Measurements from ENCODE around the gene TSPEAR.
"Not testable (repeated sequence)": the region's sequence is repeated elsewhere in the genome, so short reads cannot be mapped to it uniquely, and the experiment has no call there.

TSPEAR gene

DNA sequence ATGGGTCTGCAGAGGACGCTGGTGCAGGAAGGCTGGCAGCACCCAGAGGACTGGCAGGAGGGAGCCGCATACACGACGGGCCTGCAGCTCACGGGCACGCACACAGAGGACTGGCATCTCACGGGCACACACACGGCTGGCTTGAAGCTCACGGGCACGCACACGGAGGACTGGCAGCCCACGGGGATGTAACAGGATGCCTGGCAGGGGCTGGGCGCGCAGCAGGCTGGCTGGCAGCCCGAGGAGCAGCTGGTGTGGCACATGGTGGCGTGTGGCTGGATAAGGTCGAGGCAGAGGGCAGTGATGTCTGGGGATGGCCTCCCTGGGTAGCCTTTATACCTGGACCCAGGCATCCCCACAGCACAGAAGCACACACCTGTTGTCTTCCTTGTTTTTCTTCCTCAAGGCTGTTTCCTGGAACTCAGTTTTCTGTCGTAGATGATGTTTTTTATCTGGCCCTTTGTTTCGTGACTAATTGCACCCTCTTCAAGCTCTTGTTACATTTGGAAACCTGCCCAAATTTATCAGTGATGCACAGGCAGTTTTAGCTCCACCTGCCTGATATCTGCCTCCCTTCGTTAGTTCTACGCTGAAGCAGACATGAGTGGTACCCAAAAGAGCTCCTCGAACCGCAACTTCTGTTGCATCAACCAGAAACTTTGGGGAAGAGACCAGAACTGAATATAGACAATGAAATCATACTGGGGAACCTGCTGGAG is 29.4 kb downstream of the TSPEAR start, which contains the start of gene KRTAP12-1:
KRTAP12-1 (minus strand) TSS at position 303 of the 719 bp plus-strand sequence; CDS start at position 263, 40 bp downstream.
- no peak for DNase-seq

DNA sequence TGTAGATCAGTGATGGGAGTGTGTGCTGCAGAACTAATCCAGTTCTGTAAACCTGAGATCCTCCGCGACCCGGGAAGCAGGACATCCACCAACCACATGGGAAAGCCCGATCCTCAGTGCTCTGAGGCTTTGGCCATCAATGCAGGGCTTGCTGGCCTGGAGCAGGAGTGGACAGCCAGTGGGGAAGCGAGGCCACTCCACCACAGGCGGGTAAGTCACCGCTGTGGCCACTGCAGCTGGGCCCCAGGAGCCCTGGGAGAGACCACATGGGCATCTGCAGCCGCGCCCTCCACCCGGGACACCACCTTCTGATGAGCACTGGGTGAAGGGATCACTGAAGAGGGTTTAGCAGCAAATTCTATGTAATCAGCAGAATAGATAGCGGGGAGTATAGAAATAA is 30.2 kb downstream of the TSPEAR start:
- DNase-seq = no peak

DNA sequence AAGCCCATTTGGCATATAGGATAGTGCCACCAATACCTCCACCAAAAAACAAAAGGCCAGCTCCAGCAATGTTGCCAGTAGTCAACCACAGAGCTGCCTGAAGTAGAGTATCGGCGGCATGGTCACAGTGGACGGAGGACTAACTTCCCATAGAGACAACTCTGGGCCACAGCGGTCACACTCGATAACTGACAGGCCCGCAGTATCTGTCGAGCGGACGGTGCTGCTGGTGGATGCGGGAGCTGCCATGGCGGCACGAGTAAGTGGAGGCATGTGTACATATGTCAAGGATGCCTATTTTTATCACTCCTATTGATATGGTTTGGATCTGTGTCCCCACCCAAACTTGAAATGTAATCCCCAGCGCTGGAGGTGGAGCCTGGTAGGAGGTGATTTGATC is 33.5 kb downstream of the TSPEAR start:
- DNase-seq = no peak

DNA sequence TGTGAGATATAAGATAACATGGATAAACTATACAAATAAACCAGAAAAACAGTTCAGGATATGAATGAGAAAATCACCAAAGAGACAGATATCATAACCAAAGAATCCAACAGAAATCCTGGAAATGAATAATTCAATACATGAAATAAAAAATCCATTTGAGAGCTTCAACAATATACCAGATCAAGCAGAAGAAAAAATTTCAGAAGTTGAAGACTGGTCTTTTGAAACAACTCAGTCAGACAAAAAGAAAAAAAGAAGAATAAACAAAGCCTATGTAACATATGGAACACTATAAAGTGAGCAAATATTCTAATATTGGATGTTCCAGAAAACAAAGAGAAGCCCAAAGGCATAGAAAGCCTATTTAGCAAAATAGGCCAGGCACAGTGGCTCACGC is 39.5 kb downstream of the TSPEAR start:
- no peak for DNase-seq

DNA sequence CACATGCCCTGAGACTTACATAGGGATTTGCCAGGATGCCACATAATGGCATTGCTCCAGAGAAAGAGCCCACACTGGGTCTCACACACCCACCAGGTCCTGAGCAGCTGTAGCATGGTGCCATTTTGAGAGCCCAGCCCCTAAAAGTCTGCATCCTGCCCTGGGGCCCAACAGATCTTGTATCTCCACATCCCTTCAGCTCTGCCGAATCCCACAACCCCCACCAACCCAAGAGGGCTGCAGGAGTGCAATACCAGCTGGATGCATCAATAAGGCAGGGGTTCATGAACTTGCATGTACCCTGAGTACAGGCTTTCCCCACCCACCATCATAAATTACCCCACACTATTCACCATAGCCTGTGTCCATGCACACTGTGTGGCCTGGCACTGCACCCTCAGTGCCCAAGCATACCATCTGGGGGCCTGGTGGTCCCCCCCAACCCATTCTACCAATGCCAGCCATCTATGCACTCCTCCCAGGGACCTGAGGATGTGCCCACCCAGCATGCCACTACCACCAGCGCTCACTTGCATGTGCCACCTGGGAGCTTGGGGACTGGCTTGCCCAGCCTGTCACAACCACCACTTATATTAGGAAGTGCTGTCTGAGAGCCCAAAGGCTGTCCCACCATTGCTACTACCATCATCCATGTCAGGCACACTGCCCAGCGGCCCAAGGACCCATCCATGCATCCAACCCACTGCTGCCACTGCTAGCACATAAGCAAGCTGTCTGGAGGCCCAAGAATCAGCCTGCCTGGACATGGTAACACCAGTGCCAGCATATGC is 40.5 kb downstream of the TSPEAR start:
- no peak for DNase-seq

DNA sequence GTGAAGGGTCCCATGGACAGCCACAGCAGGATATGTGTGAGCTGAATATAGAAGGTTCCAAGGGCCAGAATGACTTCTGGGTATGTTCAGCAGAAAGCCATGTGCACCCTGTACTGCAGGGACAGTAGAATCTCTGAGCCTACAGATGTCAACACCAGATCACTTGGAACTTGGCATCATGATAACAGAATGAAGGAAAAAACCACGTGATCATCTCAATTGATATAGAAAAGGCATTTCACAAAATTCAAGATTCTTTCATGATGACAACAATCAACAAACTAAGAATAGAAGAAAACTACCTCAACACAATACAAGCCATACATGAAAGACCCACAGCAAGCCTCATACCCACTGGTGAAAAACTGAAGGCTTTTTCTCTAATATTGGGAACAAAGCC is 43.8 kb downstream of the TSPEAR start:
- no peak for DNase-seq

DNA sequence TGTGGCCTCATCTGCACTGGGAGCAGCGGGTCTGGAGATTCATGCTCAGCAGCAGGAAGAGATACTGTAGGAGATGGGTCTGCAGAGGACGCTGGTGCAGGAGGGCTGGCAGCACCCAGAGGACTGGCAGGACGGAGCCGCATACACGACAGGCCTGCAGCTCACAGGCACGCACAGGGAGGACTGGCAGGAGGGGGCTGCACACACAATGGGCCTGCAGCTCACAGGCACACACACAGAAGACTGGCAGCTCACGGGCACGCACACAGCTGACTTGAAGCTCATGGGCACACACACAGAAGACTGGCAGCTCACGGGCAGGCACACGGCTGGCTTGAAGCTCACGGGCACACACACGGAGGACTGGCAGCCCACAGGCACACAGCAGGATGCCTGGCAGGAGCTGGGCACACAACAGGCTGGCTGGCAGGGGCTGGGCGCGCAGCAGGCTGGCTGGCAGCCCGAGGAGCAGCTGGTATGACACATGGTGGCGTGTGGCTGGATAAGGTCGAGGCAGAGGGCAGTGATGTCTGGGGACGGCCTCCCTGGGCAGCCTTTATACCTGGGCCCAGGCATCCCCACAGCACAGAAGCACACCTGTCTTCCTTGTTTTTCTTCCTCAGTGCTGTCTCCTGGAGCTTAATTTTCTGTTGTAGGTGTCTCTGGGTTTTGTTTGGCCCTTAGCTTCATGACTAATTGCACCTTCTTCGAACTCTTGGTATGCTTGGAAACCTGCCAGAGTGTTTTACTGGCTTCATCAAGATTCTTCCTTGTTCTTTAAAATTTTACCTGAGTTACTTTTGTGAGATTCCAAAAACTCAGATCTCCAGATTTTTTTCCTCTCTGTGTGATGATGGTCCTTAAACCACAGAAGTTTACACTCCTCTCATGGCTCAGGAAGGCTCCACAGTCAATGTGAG is 44.7 kb downstream of the TSPEAR start, which contains the start of gene KRTAP12-2:
KRTAP12-2 (minus strand) TSS at position 527 of the 920 bp plus-strand sequence; CDS start at position 486, 41 bp downstream.
- no peak for DNase-seq

DNA sequence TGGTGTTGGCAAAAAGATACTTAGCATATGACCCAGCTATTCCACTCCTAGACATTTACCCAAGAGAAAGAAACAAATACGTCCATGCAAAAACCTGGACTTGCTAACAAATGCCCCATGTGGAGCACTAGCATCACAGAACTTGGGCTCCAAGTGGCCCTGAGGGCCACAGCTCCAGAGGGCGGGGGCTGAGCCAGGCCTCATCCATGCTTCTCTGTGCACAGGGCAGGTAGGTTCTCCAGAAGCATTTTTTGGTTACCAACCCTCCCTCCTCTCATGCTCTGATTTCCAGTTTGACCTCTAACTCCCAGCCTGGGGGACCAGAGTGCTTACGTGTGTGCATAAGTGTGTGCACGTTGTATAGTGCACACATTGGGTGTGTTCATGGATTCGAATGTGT is 46.7 kb downstream of the TSPEAR start:
- no peak for DNase-seq

DNA sequence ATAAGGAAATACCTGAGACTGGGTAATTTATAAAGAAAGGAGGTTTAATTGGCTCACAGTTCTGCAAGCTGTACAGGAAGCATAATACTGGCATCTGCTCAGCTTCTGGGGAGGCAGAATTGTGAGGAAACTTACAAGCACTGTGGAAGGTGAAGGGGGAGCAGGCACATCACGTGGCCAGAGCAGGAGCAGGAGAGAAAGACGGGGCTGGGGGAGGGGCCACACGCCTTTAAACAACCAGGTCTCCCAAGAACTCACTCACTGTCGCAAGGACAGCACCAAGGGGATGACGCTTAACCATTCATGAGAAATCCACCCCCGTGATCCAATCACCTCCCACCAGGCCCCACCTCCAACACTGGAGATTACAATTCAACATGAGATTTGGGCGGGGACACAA is 49.8 kb downstream of the TSPEAR start:
- not testable (repeated sequence) for DNase-seq

DNA sequence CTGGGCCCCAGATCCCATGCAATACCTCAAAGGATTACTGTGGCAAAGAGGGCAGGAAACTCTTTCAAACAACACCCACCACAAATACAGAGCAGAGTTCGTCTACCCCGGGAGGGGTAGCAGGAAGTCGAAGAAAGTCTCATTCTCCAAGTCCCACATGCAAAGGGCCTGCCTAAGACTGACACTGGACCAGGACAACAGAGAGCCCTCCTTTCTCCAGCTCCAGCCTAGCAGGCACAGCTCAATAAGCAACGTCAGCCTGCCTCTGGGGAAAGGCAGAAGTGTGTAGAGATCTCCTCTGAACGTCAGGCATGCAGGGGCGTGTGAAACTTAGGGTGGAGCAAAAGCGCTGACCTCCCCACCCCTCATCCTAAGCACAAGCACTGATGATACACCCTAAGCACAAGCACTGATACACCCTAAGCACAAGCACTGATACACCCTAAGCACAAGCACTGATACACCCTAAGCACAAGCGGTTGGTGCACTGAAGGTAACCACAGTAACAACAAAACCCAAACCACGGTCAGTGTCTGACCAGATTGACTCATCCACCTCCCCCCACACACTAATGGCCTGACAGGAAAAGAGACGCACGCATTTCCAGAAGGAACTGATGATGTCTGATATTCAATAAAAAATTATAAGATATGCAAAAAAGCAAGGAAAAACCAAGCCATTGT is 52.3 kb downstream of the TSPEAR start:
- no peak for DNase-seq

DNA sequence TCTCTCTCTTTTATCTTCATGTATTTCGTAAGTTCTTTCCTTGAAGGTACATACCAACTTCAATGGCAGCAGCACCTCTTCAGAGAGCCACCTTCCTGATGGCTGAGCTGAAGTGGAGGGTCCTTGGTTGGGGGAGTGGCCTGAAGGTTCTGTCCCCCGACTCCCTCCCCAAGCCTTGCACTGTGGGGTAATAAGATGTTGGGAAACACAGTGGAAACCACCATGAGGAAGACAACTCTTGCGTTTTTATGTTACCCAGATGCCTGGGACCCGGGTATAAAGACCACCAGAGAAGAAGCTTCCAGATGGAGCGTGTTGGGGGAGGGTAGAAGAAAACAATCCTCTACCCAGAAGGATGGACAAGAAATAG is 52.8 kb downstream of the TSPEAR start:
- no peak for DNase-seq

DNA sequence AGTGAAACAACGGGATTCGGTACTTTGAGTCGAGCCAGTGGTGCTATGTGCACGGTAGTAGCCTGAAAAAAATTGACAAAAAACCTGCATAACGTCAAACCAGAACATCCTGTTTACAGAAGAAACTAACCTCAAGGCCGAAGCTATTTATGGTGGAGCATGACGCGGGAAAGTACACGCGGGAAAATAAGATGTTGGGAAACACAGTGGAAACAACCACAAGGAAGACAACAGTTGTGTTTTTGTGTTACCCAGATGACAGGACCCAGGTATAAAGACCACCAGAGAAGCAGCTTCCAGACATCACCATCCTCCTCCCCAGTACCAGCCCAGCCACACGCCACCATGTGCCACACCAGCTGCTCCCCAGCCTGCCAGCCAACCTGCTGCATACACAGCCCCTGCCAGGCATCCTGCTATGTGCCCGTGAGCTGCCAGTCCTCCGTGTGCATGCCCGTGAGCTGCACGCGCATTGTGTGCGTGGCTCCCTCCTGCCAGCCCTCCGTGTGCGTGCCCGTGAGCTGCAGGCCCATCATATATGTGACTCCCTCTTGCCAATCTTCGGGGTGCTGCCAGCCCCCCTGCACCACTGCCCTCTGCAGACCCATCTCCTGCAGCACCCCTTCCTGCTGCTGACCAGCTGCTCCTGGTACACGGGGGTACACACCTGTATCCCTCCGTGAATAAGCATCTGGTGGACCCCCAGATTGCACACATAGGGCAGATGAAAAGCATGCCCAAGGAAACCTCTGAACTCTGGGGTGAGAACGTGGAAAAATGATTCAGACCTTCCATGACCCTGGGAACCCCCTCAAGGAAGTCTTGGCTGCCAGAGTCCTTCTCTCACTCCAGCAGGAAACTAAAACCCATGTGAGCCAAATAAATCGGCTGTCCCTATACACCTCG is 53.5 kb downstream of the TSPEAR start, which contains the start of gene KRTAP12-3:
KRTAP12-3 (plus strand) TSS at position 298 of the 906 bp plus-strand sequence; CDS start at position 346, 48 bp downstream.
- DNase-seq = peak; percentile 64

DNA sequence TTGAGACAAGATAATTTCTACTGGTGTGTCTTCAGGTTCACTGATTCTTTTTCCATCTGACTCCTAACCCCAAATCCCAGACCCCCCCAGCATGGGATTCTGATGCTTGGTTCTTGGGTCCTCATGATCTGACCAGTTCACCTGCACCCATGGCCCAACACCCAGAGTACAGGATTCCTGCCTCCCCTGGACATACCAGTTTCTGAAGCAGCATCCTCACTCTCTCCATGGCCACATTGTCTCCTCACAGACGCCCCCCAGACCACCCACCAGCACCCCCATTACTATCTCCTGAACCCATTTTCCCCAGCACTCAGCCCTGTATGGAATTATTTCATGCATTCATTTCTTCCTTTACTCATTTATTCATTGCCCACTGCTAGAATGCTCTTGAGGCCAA is 54.5 kb downstream of the TSPEAR start:
- DNase-seq = no peak

DNA sequence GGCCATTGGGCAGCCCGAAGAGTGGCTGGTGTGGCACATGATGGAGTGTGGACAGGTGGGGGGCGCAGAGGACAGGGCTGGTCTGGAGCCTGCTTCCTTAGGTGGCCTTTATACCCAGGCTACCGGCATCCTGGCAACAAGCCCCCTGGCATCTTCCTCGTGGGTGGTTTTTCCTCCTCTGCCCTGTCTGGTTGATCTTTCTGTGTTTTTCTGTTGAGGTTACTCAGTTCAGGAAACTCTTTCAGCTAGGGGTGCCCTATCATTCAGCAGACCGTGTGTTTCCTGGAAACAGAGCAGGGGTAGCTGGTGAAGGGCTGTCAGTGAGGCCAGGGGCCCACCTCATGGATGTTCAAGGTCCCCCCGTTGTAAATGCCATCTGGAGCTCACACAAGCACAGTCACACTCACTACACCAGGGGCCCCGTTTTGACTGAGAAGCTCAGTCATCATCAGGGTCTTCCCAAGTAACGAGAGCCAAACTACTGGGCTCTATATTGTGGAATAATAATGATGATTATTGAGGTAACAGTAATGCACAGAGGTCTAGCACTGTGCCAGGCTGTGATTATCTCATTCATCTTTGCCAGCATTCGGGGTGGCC is 56.7 kb downstream of the TSPEAR start, which contains the start of gene KRTAP12-4:
KRTAP12-4 (minus strand) TSS at position 84 of the 600 bp plus-strand sequence; CDS start at position 39, 45 bp downstream.
- DNase-seq = no peak

DNA sequence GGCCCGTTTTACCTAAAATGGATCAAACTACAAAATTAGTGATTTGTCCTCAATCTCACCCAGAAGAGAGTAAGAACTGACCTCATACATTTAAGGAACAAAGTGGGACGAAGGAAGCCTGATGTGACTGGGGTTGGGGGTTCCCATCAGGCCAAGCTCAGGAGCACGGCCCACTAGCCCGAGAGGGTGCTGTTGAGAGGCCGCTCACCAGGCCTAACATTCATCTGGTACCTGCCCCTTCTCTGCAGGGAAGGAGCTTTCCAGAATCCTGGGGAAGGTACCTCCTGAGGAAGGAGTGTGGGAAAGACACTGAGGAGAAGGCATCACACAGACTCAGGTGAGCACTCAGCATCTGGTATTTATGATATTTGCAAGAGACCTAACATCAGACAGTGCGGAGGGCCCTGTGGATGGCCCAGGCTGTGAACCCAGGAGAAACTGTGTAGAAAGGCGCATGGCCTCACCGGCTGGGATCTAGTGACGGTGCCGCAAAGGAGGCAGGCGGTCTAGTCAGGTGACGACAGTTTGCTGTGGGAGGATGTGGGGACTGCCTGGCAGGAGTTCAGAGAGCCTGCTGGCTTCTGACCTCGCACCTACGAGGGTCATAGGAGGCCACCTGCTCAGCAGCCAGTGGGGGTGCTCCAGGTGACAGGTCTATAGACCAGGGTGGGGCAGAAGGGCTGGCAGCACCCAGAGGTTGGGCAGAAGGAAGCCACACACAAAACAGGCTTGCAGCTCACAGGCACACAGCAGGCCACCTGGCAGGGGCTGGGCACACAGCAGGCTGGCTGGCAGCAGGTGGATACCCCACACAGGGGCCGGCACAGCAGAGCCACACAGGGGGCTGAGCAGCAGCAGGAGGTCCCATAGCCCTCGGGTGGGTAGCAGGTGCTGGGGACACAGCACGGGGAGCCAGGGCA is 57.5 kb downstream of the TSPEAR start:
- peak; percentile 67 for DNase-seq

DNA sequence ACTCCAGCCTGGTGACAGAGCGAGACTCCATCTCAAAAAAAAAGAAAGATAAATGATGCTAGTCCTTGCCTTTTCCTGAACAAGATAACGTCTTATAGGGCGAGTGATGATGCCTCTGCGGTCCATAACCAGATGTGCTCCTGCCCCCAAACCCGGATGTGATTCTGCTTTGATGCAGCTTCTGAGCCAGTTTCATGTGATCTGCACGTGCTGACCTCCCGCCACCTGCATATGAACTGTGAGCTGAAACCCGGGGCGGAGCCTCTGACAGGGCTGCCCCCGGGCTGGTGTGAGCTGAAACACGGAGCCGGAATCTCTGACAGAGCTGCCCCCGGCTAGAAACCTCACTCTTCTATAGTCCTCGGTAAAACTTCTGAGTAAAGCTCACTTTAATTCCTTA is 58.2 kb downstream of the TSPEAR start:
- no peak for DNase-seq

DNA sequence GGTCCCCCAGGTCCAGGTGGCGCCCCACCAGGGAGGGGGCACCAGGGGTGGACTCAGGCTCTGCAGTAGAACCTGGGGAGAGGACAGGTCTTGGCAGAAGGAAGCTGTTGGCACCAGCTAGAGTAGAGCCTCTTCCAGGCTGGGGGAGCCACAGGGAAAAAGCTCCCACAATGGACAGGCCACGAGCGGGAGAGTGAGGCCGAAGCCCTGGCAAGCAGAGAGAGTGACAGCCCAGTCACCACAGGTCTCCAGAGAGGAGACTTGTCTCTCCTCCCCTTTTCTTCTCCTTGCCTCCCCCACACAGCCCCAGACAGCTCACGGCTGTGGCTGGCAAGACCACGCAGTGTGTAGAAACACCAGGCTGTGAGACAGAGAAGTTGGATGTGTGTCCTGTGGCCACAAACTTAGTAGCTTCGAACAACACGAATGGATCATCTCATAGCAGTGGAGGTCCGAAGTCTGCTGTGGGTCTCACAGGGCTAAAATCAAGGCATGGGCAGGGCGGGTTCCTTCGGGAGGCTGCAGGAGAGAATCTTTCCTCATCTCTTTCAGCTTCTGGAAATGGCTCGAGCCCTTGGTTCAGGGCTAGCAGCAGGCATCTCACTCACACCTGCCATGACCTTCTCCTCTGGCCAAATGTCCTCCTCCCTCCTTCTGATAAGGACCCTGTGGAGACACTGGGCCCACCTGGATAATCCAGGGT is 60.2 kb downstream of the TSPEAR start:
- no peak for DNase-seq

DNA sequence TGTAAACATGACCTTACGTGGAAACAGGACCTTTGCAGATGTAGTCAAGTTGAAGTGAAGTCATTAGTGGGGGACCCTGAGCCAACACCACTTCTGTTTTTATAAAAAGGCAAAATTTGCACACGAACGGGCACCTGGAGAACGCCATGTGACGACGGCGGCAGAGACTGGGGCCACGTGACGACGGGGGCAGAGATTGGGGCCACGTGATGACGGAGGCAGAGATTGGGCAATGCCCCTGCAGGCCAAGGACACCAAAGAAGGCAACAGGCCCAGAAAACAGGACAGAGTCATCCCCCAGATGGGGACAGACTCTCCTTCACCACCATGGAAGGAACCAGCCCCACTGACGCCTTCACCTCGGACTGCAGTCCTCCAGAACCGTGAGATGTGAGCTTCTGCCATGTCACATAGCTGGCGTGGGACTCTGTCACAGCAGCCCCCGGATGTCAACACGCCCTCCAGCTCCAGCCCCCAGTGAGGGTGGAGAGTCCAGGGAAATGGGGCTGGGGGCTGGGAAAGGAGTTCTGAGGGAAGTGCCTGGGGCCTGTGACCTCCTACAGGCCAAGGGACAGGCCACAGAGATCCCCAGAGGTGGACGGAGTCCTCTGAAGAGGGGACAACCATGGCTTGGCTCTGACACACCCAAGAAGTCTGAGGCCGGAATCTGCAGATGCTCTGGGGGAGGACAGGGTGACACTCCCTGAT is 61.0 kb downstream of the TSPEAR start:
- DNase-seq = no peak
